ENCODE results near the gene SYS1. TPM values are rescaled to one million over a fixed set of nuclear protein-coding genes. Genes with fewer than 3 reads are reported as not detected.

SYS1 gene
- total and polyA plus RNA-seq, 2 of the 8 experiments (the other 6 are each of a cell fraction or from before 2014, with no cell fraction given): 19.6 to 50.8 TPM

GRCh38 chr20:45325371-45325770 lies 37.6 kb upstream of the SYS1 start:
- Histone ChIP-seq H3K27ac (ENCODE audit: low read depth, low read length) (no peak overlapping the region), H2AK5ac (ENCODE audit: low read depth, low read length) (no peak overlapping the region), H3K56ac (replicated peaks; ENCODE audit: insufficient read length, low read depth, low read length) (no peak overlapping the region), H3K4ac (replicated peaks; ENCODE audit: insufficient read length, low read depth, low read length) (no peak overlapping the region), H3K4me2 (ENCODE audit: insufficient read depth in 1 of 2, low read depth in 2 of 2, low read length in 2 of 2) (no peak overlapping the region), H2BK5ac (ENCODE audit: low read depth, low read length) (no peak overlapping the region), H3K9me3 (ENCODE audit: insufficient read depth in 2 of 2, low read depth in 1 of 2, low read length in 1 of 2) (no peaks in the 10 kb centered on the region), H3K79me1 (ENCODE audit: low read depth, low read length) (no peaks in the 10 kb centered on the region), H3K23me2 (ENCODE audit: low read depth, low read length) (no peaks in the 10 kb centered on the region), H3K4me3 (ENCODE audit: extremely low read depth in 1 of 4, insufficient read depth in 2 of 4, low read depth in 3 of 4, low read length in 4 of 4) (no peak overlapping the region), H3K4me1 (replicated peaks in 1 of 4; ENCODE audit: control insufficient read depth in 3 of 4, insufficient read depth in 4 of 4, low read length in 3 of 4) (no peaks in the 10 kb centered on the region; a peak in 1 of 7 replicates), H3K27me3 (replicated peaks in 1 of 4; ENCODE audit: control insufficient read depth in 3 of 4, extremely low read depth in 1 of 4, insufficient read depth in 3 of 4, low read length in 3 of 4) (no peaks in the 10 kb centered on the region), H3K79me2 (ENCODE audit: control insufficient read depth in 1 of 2, insufficient read depth in 2 of 2, low read length in 2 of 2) (no peaks in the 10 kb centered on the region), H4K20me1 (replicated peaks in 1 of 2; ENCODE audit: control insufficient read depth in 1 of 2, insufficient read depth in 2 of 2, low read length in 2 of 2) (peaks cover 1 to 4% of the 10 kb centered on the region in 2 experiments), H3K9ac (replicated peaks in 1 of 4; ENCODE audit: extremely low read depth in 1 of 4, low read depth in 3 of 4, low read length in 3 of 4) (no peak overlapping the region), H2BK12ac (ENCODE audit: low read depth, low read length) (no peak overlapping the region), H4K8ac (ENCODE audit: extremely low read depth, insufficient read depth, low read length) (no peak overlapping the region), H3K18ac (ENCODE audit: extremely low read depth, low read length) (no peak overlapping the region), H3K23ac (ENCODE audit: insufficient read length) (no peak overlapping the region), H4K91ac (replicated peaks; ENCODE audit: insufficient read length, low read length) (no peak overlapping the region), H3K36me3 (ENCODE audit: control insufficient read depth in 2 of 4, insufficient read depth in 4 of 4, low read length in 3 of 4) (peaks cover 7 to 36% (median 28%) of the 10 kb centered on the region in 4 experiments), H2BK120ac (replicated peaks; ENCODE audit: low read depth, low read length) (no peak overlapping the region), H2BK15ac (ENCODE audit: low read length) (no peak overlapping the region), H3K14ac (ENCODE audit: insufficient read length) (no peak overlapping the region), H2BK20ac (ENCODE audit: low read length) (no peak overlapping the region), H4K5ac (ENCODE audit: insufficient read length, low read depth, low read length) (no peak overlapping the region), H2AFZ (ENCODE audit: low read length) (no peak overlapping the region)
- WGBS, 2 experiments (ENCODE audit: extremely low coverage in 1 of 2, insufficient coverage in 1 of 2, insufficient read length in 1 of 2, insufficient replicate concordance in 2 of 2, low coverage in 1 of 2, low lambda C conversion rate in 2 of 2, missing lambda C conversion rate in 1 of 2): 86% methylated on average over 5 of the region's 6 CpGs; no CpG with 5 or more reads in 1 of the 2 experiments
- POLR2A ChIA-PET (ENCODE audit: partially characterized antibody): interaction anchor here (0.8 to 2.9 kb wide), 3 partner anchors 10 to 22 kb away, joined by 4 to 11 read pairs (median 7); partner anchors contain the start of gene SDC4
- CTCF ChIA-PET (ENCODE audit: partially characterized antibody): interaction anchor here (0.5 to 13.3 kb wide), 5 partner anchors 10 to 402 kb away, joined by 3 to 156 read pairs (median 9); partner anchors contain the start of gene TP53TG5
- FAIRE-seq (no peak), DNase-seq (ENCODE audit: low read depth in 1 of 2, low spot score in 2 of 2) (no peak)
- TF ChIP-seq SIRT6 (IDR thresholded peaks at IDR 0.05; ENCODE audit: low read length) (no peak), BRCA1 (IDR thresholded peaks at IDR 0.05; ENCODE audit: low read depth, low read length) (no peak), CBX5 (IDR thresholded peaks at IDR 0.05; ENCODE audit: low read depth, low read length) (no peak)
- TF ChIP-seq, protein P1, sequence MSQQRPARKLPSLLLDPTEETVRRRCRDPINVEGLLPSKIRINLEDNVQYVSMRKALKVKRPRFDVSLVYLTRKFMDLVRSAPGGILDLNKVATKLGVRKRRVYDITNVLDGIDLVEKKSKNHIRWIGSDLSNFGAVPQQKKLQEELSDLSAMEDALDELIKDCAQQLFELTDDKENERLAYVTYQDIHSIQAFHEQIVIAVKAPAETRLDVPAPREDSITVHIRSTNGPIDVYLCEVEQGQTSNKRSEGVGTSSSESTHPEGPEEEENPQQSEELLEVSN (IDR thresholded peaks at IDR 0.05): no peak

All from H1 (cell line).